K562 (cell line): ENCODE measurements around the gene SLC34A3. TPM values are rescaled to one million over a fixed set of nuclear protein-coding genes. Genes with fewer than 3 reads are reported as not detected.

Experiments
- ATAC-seq: fragments of 200-7000 bp; cut with Tn5 transposase; 3 replicates; pipeline ENCODE4 v1.9.1; 2020; ENCODE audit warnings: moderate library complexity
- BruUV-seq: library from RNA; stranded (reverse); fragments of 400-500 nt; replicated peaks from 2 replicates; lab custom pipeline; 2021; lab: Mats Ljungman, UMichigan
- CTCF ChIA-PET: fragments of 300-600 bp; formaldehyde crosslinking; extraction: SDS; loops from one replicate; lab custom pipeline; 2021; ENCODE audit warnings: low intra/inter-chr PET ratio; lab: Yijun Ruan, JAX
- POLR2A ChIA-PET: fragments of 300-600, 350-650 bp; sonication (Branson Sonifier 250); formaldehyde crosslinking; extraction: SDS; loops from one replicate; lab custom pipeline; 2021; ENCODE audit warnings: antibody characterized with exemption, inconsistent platforms; lab: Yijun Ruan, JAX
- DNase-seq, 4 experiments: peaks; one replicate each; pipeline versions ENCODE4 v3.0.0 to v3.0.0-alpha.2; 2011 to 2018; ENCODE audit warnings: low spot score in 3 of 4, mixed read lengths in 3 of 4; ENCODE audit errors: extremely low read depth in 1 of 4
- FAIRE-seq: peaks from 2 replicates; lab custom pipeline; 2011; peaks lifted over from hg19 to GRCh38; lab: Jason Lieb, UNC
- H2AFZ ChIP-seq: 2 replicates; pipeline ENCODE4 v1.6.0; 2011; ENCODE audit warnings: low read depth, low read length, control low read depth, inconsistent platforms
- H3K27ac ChIP-seq: fragments of 200-600 bp; 3 replicates; pipeline ENCODE4 v1.8.0; 2011; ENCODE audit warnings: low read depth, mild to moderate bottlenecking, control low read depth, inconsistent platforms, low read length, moderate library complexity, mixed read lengths; ENCODE audit errors: extremely low read depth
- H3K27me3 ChIP-seq, 2 experiments: fragments of 300-600 bp in 1 of 2; 2 replicates in 1 of 2; 3 replicates in 1 of 2; pipeline versions ENCODE4 v1.6.0 to v1.8.0; 2011; ENCODE audit warnings: inconsistent platforms in 2 of 2, low read length in 2 of 2, mild to moderate bottlenecking in 1 of 2, mixed read lengths in 1 of 2, moderate library complexity in 1 of 2; ENCODE audit not compliant: control insufficient read depth in 2 of 2, insufficient read depth in 2 of 2
- H3K36me3 ChIP-seq: fragments of 300-600 bp; 3 replicates; pipeline ENCODE4 v1.8.0; 2011; ENCODE audit warnings: mild to moderate bottlenecking, low read length, inconsistent platforms; ENCODE audit not compliant: control insufficient read depth, insufficient read depth
- H3K4me1 ChIP-seq, 2 experiments: fragments of 200-600 bp in 1 of 2; replicated peaks in 1 of 2; 2 replicates in 1 of 2; 3 replicates in 1 of 2; pipeline versions ENCODE4 v1.5.1 to v1.8.0; 2011; ENCODE audit warnings: inconsistent platforms in 2 of 2, low read length in 2 of 2, mild to moderate bottlenecking in 1 of 2, mixed read lengths in 1 of 2, moderate library complexity in 1 of 2; ENCODE audit not compliant: control insufficient read depth in 2 of 2, insufficient read depth in 2 of 2
- H3K4me2 ChIP-seq: 2 replicates; pipeline ENCODE4 v1.6.1; 2011; ENCODE audit warnings: low read length, control low read depth, inconsistent platforms, mixed read lengths; ENCODE audit not compliant: insufficient read depth
- H3K4me3 ChIP-seq: fragments of 200-600 bp; sonication (generic), shearing (Covaris generic); 2 replicates; pipeline ENCODE4 v1.5.1; 2016; ENCODE audit warnings: control low read depth, inconsistent platforms
- H3K79me2 ChIP-seq: fragments of 200-600 bp; 3 replicates; pipeline ENCODE4 v1.8.0; 2011; ENCODE audit warnings: low read length, inconsistent platforms; ENCODE audit not compliant: control insufficient read depth, insufficient read depth
- H3K9ac ChIP-seq, 2 experiments: 2 replicates each; pipeline versions ENCODE4 v1.6.0 to v1.6.1; 2011; ENCODE audit warnings: low read depth in 2 of 2, low read length in 2 of 2, control low read depth in 1 of 2, inconsistent platforms in 1 of 2, mild to moderate bottlenecking in 1 of 2, mixed read lengths in 1 of 2; ENCODE audit not compliant: insufficient read depth in 1 of 2
- H3K9me1 ChIP-seq: one replicate; pipeline ENCODE4 v1.6.0; 2011; ENCODE audit warnings: inconsistent platforms, mild to moderate bottlenecking, low read length, moderate library complexity; ENCODE audit not compliant: control insufficient read depth, insufficient read depth
- H3K9me3 ChIP-seq: replicated peaks from 2 replicates; pipeline ENCODE4 v1.5.1; 2011; ENCODE audit warnings: low read depth, low read length, inconsistent platforms; ENCODE audit not compliant: control insufficient read depth, insufficient read depth
- H4K20me1 ChIP-seq: replicated peaks from 2 replicates; pipeline ENCODE4 v1.6.1; 2011; ENCODE audit warnings: low read length, inconsistent platforms, mixed read lengths; ENCODE audit not compliant: control insufficient read depth, insufficient read depth
- FOXJ3 ChIP-seq: sonication (generic); formaldehyde crosslinking; IDR thresholded peaks from 2 replicates; pipeline ENCODE4 v1.4.0; 2020; ENCODE audit warnings: mild to moderate bottlenecking, missing genetic modification reagents
- MTA3 ChIP-seq: fragments of 450-650 bp; formaldehyde crosslinking; IDR thresholded peaks from 2 replicates; pipeline ENCODE4 v1.6.1; 2017; ENCODE audit warnings: mild to moderate bottlenecking, borderline replicate concordance
- NFATC3 ChIP-seq: fragments of 450-650 bp; IDR thresholded peaks from 2 replicates; pipeline ENCODE4 v1.6.1; 2017; ENCODE audit warnings: mild to moderate bottlenecking
- SIN3A ChIP-seq, 2 experiments: fragments of 150-350 bp in 1 of 2; IDR thresholded peaks; 2 replicates each; pipeline ENCODE4 v1.6.1; 2011 to 2016; ENCODE audit warnings: borderline replicate concordance in 2 of 2, low read depth in 2 of 2, low read length in 2 of 2, mild to moderate bottlenecking in 2 of 2, moderate library complexity in 2 of 2; ENCODE audit not compliant: control insufficient read depth in 1 of 2
- ZBTB7A ChIP-seq: IDR thresholded peaks from 2 replicates; pipeline ENCODE4 v1.6.1; 2011; ENCODE audit warnings: low read depth, mild to moderate bottlenecking, low read length, moderate library complexity, borderline replicate concordance; ENCODE audit not compliant: control insufficient read depth
- ZFP30 ChIP-seq: fragments of 250-450 bp; sonication (Bioruptor Pico); IDR thresholded peaks from 2 replicates; pipeline ENCODE4 v1.8.0; 2022; ENCODE audit warnings: moderate library complexity, mild to moderate bottlenecking, inconsistent platforms, borderline replicate concordance
- WGBS: fragments of 100-300 bp; shearing (Covaris generic); methylation state at CpG from one replicate; pipeline ENCODE4 v1.1.6; 2016; ENCODE audit warnings: low coverage, mixed read lengths; ENCODE audit not compliant: insufficient coverage; ENCODE audit errors: missing lambda C conversion rate; 5-methylcytosine and 5-hydroxymethylcytosine counted together
- in situ Hi-C: fragments of 300-500 bp; cut with MboI; formaldehyde crosslinking; loops from 4 replicates; pipeline ENCODE4 v1.15.0; 2018; ENCODE audit warnings: inconsistent platforms, mixed read lengths
- intact Hi-C: fragments of 100-400 bp; cut with micrococcal nuclease; formaldehyde crosslinking; loops from 2 replicates; pipeline ENCODE4 v1.14.2; 2022
- polyA plus RNA-seq, 8 experiments: library from polyadenylated mRNA; depleted of rRNA in 4 of 8; stranded (reverse) in 5 of 8; unstranded in 3 of 8; fragments of >200 nt; fragmentation: Nextera tagmentation in 2 of 8; fragmentation: Illumina TruSeq in 1 of 8; extraction: Ambion mirVana in 2 of 8; extraction: Trizol in 1 of 8; gene quantifications; 2 replicates each; pipeline versions ENCODE4 v1.2.1 to v1.2.3, GENCODE V29; 2011 to 2014; ENCODE audit warnings: inconsistent platforms in 1 of 8, missing spikeins in 1 of 8
- total RNA-seq, 7 experiments: library from RNA; depleted of rRNA in 6 of 7; stranded (reverse); fragments of >200 nt in 6 of 7; fragmentation: Illumina TruSeq in 2 of 7; extraction: Trizol in 2 of 7; gene quantifications; 2 replicates each; pipeline versions ENCODE4 v1.2.1 to v1.2.3, GENCODE V29; 2011 to 2021; ENCODE audit warnings: low replicate concordance in 1 of 7
- TF ChIP-seq, protein P1 (sequence below): fragments of 450-650 bp; IDR thresholded peaks from 2 replicates; pipeline ENCODE4 v1.6.1; 2018; ENCODE audit warnings: mild to moderate bottlenecking, low read depth; ENCODE audit not compliant: partially characterized antibody
- TF ChIP-seq, protein P2 (sequence below): sonication (generic); formaldehyde crosslinking; IDR thresholded peaks from 2 replicates; pipeline ENCODE4 v1.8.0; 2023; ENCODE audit warnings: mild to moderate bottlenecking, missing genetic modification reagents
- TF ChIP-seq, protein P3 (sequence below): IDR thresholded peaks from 2 replicates; pipeline ENCODE4 v1.6.1; 2011; ENCODE audit not compliant: insufficient read length; ENCODE audit errors: extremely low read depth

Gene SLC34A3
- total and polyA plus RNA-seq, 9 of the 15 experiments (the other 6 are each of a cell fraction or from before 2014, with no cell fraction given), result not detected

DNA sequence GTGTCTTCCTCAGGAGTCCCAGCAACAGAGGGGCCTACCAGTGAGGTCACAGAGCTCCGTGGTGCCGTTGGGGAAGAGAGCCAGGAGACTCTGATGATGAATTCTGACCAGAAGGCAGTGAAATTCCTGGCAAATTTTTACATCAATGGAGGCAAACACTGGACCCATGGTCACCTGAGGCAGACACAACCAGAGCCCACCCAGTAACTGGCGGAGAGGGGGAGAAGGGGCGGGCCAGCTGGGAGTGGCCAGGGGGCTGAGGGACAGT lies 20.4 kb downstream of the SLC34A3 start, which contains the start of gene STPG3:
Gene STPG3, plus strand, starts transcription at position 93 of the 268 bp plus-strand sequence. Its CDS starts 1 bp downstream, at position 94.
- H3K4me3 ChIP-seq, result no peak within 1 kb of the TSS
- H2AFZ ChIP-seq, result no peak within 1 kb of the TSS
- peak within 1 kb of the TSS in 1 of 2 experiments; percentile 85; a peak in 2 of 4 replicates for H3K9ac ChIP-seq
- in situ Hi-C loops, result no loop called here
- POLR2A ChIA-PET, result interaction anchor here (8.3 kb wide), 1 partner anchor 8 kb away, joined by 221 read pairs; the partner anchor contains the start of gene TUBB4B
- peaks cover 9 to 73% of the 10 kb centered on the region in 2 experiments for H3K4me1 ChIP-seq
- intact Hi-C loops, result no loop called here
- CTCF ChIA-PET, result no interaction called here
- H3K36me3 ChIP-seq, result peaks cover 1% of the 10 kb centered on the region; the same call in 1 of the 3 replicates
- no peak for ATAC-seq
- no peak for DNase-seq
- no peaks in the 10 kb centered on the region for H3K27me3 ChIP-seq
- H4K20me1 ChIP-seq, result no peaks in the 10 kb centered on the region; the same call in 1 of the 2 replicates
- no peak within 1 kb of the TSS for H3K4me2 ChIP-seq
- H3K27ac ChIP-seq, result no peak within 1 kb of the TSS
- peaks cover 22% of the 10 kb centered on the region for H3K79me2 ChIP-seq
- H3K9me3 ChIP-seq, result no peaks in the 10 kb centered on the region
- no peaks in the 10 kb centered on the region for H3K9me1 ChIP-seq
- BruUV-seq, result no TSS peak
- no peak for TF ChIP-seq FOXJ3 (CRISPR knock-in tag)
- TF ChIP-seq, protein P1, sequence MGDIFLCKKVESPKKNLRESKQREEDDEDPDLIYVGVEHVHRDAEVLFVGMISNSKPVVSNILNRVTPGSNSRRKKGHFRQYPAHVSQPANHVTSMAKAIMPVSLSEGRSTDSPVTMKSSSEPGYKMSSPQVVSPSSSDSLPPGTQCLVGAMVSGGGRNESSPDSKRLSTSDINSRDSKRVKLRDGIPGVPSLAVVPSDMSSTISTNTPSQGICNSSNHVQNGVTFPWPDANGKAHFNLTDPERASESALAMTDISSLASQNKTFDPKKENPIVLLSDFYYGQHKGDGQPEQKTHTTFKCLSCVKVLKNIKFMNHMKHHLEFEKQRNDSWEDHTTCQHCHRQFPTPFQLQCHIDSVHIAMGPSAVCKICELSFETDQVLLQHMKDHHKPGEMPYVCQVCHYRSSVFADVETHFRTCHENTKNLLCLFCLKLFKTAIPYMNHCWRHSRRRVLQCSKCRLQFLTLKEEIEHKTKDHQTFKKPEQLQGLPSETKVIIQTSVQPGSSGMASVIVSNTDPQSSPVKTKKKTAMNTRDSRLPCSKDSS, result no peak
- TF ChIP-seq, protein P2, sequence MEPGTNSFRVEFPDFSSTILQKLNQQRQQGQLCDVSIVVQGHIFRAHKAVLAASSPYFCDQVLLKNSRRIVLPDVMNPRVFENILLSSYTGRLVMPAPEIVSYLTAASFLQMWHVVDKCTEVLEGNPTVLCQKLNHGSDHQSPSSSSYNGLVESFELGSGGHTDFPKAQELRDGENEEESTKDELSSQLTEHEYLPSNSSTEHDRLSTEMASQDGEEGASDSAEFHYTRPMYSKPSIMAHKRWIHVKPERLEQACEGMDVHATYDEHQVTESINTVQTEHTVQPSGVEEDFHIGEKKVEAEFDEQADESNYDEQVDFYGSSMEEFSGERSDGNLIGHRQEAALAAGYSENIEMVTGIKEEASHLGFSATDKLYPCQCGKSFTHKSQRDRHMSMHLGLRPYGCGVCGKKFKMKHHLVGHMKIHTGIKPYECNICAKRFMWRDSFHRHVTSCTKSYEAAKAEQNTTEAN (CRISPR knock-in tag), result no peak
- no peak for TF ChIP-seq SIN3A (IDR thresholded peaks at IDR 0.05; ENCODE audit: borderline replicate concordance in 2 of 2, control insufficient read depth in 1 of 2, low read depth in 2 of 2, low read length in 2 of 2)
- no peak for TF ChIP-seq ZBTB7A
- TF ChIP-seq, protein P3, sequence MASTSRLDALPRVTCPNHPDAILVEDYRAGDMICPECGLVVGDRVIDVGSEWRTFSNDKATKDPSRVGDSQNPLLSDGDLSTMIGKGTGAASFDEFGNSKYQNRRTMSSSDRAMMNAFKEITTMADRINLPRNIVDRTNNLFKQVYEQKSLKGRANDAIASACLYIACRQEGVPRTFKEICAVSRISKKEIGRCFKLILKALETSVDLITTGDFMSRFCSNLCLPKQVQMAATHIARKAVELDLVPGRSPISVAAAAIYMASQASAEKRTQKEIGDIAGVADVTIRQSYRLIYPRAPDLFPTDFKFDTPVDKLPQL, result no peak
- TF ChIP-seq NFATC3, result no peak
- TF ChIP-seq MTA3, result no peak
- TF ChIP-seq ZFP30 (CRISPR knock-in tag), result no peak
- no peak for FAIRE-seq
- WGBS, result 68% methylated on average over 4 of the region's 4 CpGs
